Astrocyte of the cerebellum (primary cell): ENCODE results near the gene DOCK4.

Source experiments
- DNase-seq: peaks from one replicate; pipeline ENCODE4 v3.0.0-alpha.2; 2011; ENCODE audit warnings: low read depth
- H3K4me3 ChIP-seq: 2 replicates; pipeline ENCODE4 v1.5.1; 2011; ENCODE audit warnings: mild to moderate bottlenecking, low read depth, low read length, moderate library complexity
- CTCF ChIP-seq: IDR thresholded peaks from 2 replicates; pipeline ENCODE4 v1.5.1; 2012; ENCODE audit warnings: low read length, low read depth, moderate library complexity, mild to moderate bottlenecking; ENCODE audit errors: missing control alignments
- in situ Hi-C: cut with HindIII; loops from 2 replicates; pipeline ENCODE4 v1.10.0; 2017; ENCODE audit warnings: low sequenced_read_pairs

Gene DOCK4

GRCh38 chr7:111887734-111888133 lies 318.5 kb downstream of the DOCK4 start:
- TF ChIP-seq CTCF, result no peak
- no peak for DNase-seq
- H3K4me3 ChIP-seq, result no peak overlapping the region
- in situ Hi-C loops, result no loop called here

GRCh38 chr7:111886233-111886632 lies 320.0 kb downstream of the DOCK4 start:
- no peak for TF ChIP-seq CTCF
- DNase-seq, result no peak
- in situ Hi-C loops, result no loop called here
- no peak overlapping the region for H3K4me3 ChIP-seq

- TF ChIP-seq CTCF, result no peak
- H3K4me3 ChIP-seq, result no peak overlapping the region
- no peak for DNase-seq
- in situ Hi-C loops, result no loop called here
Measured at GRCh38 chr7:111883241-111883640, 323.0 kb downstream of the DOCK4 start.

GRCh38 chr7:111878785-111879184 lies 327.4 kb downstream of the DOCK4 start:
- no peak for TF ChIP-seq CTCF

GRCh38 chr7:111877931-111878330 lies 328.3 kb downstream of the DOCK4 start:
- DNase-seq, result no peak
- no peak overlapping the region for H3K4me3 ChIP-seq
- TF ChIP-seq CTCF, result no peak
- in situ Hi-C loops, result no loop called here

More at GRCh38 chr7:111878785-111879184, 327.4 kb downstream of the DOCK4 start:
- DNase-seq, result no peak
- H3K4me3 ChIP-seq, result no peak overlapping the region
- in situ Hi-C loops, result no loop called here

GRCh38 chr7:111873963-111874690 lies 332.1 kb downstream of the DOCK4 start:
- in situ Hi-C loops, result no loop called here
- no peak overlapping the region for H3K4me3 ChIP-seq
- DNase-seq, result no peak
- no peak for TF ChIP-seq CTCF
